Thyroid gland (tissue), 4 donors: ENCODE results near the gene TMEM267.

ENCODE experiments used
- CTCF ChIP-seq, 6 experiments: fragments of 200-600 bp in 3 of 6; fragments of 450-650 bp in 3 of 6; sonication (generic) in 3 of 6; IDR thresholded peaks; one replicate each; pipeline ENCODE4 v1.5.1; 2016 to 2019; ENCODE audit warnings: antibody characterized with exemption in 6 of 6, mild to moderate bottlenecking in 2 of 6, inconsistent platforms in 1 of 6, moderate library complexity in 1 of 6
- POLR2A ChIP-seq, 2 donors: fragments of 450-650 bp; IDR thresholded peaks; one replicate each; pipeline ENCODE4 v1.6.1; 2017; ENCODE audit warnings: antibody characterized with exemption in 2 of 2, mild to moderate bottlenecking in 2 of 2, moderate library complexity in 1 of 2

GRCh38 chr5:43425983-43426382 is 57.7 kb downstream of the TMEM267 start:
- TF ChIP-seq CTCF (IDR thresholded peaks at IDR 0.05) (no peak), POLR2A (IDR thresholded peaks at IDR 0.05) (no peak)
